Neural progenitor cell (in vitro differentiated cells): ENCODE data around the gene PTPN11. TPM values are rescaled to one million over a fixed set of nuclear protein-coding genes. Genes with fewer than 3 reads are reported as not detected.

Source experiments
- DNase-seq: peaks from one replicate; pipeline ENCODE4 v3.0.0-alpha.2; 2016; ENCODE audit warnings: low spot score
- H2AFZ ChIP-seq: fragments of 200-600 bp; sonication (generic); replicated peaks from 2 replicates; pipeline ENCODE4 v1.6.1; 2016; ENCODE audit warnings: antibody characterized with exemption
- H3F3A ChIP-seq: fragments of 200-600 bp; sonication (generic); 2 replicates; pipeline ENCODE4 v1.6.1; 2016; ENCODE audit warnings: antibody characterized with exemption, low read depth
- H3K27ac ChIP-seq: fragments of 200-600 bp; sonication (generic); 2 replicates; pipeline ENCODE4 v1.5.1; 2016; ENCODE audit warnings: mild to moderate bottlenecking
- H3K27me3 ChIP-seq: fragments of 200-600 bp; sonication (generic); 2 replicates; pipeline ENCODE4 v1.6.1; 2016; ENCODE audit warnings: mild to moderate bottlenecking, moderate library complexity
- H3K36me3 ChIP-seq: fragments of 200-600 bp; sonication (generic); 2 replicates; pipeline ENCODE4 v1.5.1; 2016
- H3K4me1 ChIP-seq: fragments of 200-600 bp; sonication (generic); 2 replicates; pipeline ENCODE4 v1.6.1; 2016; ENCODE audit warnings: mixed run types
- H3K4me2 ChIP-seq: fragments of 200-600 bp; sonication (generic); 2 replicates; pipeline ENCODE4 v1.6.1; 2016
- H3K4me3 ChIP-seq: fragments of 200-600 bp; sonication (generic); 2 replicates; pipeline ENCODE4 v1.5.1; 2016
- H3K79me2 ChIP-seq: fragments of 200-600 bp; sonication (generic); 2 replicates; pipeline ENCODE4 v1.6.1; 2016; ENCODE audit warnings: low read depth
- H3K9ac ChIP-seq: fragments of 200-600 bp; sonication (generic); 2 replicates; pipeline ENCODE4 v1.6.1; 2016
- H3K9me3 ChIP-seq: fragments of 200-600 bp; sonication (generic); 2 replicates; pipeline ENCODE4 v1.5.1; 2016; ENCODE audit warnings: low read depth
- H4K20me1 ChIP-seq: fragments of 200-600 bp; sonication (generic); 2 replicates; pipeline ENCODE4 v1.6.1; 2016; ENCODE audit warnings: low read depth
- H3K27ac Mint-ChIP-seq: 3 replicates; pipeline ENCODE4 v1.8.0; 2021; ENCODE audit warnings: mixed read lengths
- H3K27me3 Mint-ChIP-seq: 2 replicates; pipeline ENCODE4 v1.8.0; 2022; ENCODE audit warnings: low read depth, mild to moderate bottlenecking, inconsistent platforms, moderate library complexity, mixed read lengths; ENCODE audit not compliant: insufficient read depth
- H3K36me3 Mint-ChIP-seq: 3 replicates; pipeline ENCODE4 v1.8.0; 2021; ENCODE audit warnings: mixed read lengths
- H3K4me1 Mint-ChIP-seq: 3 replicates; pipeline ENCODE4 v1.8.0; 2021; ENCODE audit warnings: mixed read lengths
- H3K4me3 Mint-ChIP-seq: 3 replicates; pipeline ENCODE4 v1.8.0; 2021; ENCODE audit warnings: mild to moderate bottlenecking, moderate library complexity, mixed read lengths
- H3K9me3 Mint-ChIP-seq: 3 replicates; pipeline ENCODE4 v1.8.0; 2020; ENCODE audit warnings: mixed read lengths
- EZH2 ChIP-seq: fragments of 200-600 bp; sonication (generic); IDR thresholded peaks from 2 replicates; pipeline ENCODE4 v1.6.1; 2017; ENCODE audit warnings: antibody characterized with exemption, mild to moderate bottlenecking, moderate library complexity
- EZH2phosphoT487 ChIP-seq: fragments of 200-600 bp; sonication (generic); IDR thresholded peaks from 2 replicates; pipeline ENCODE4 v1.6.1; 2017; ENCODE audit warnings: antibody characterized with exemption
- total RNA-seq: library from RNA; depleted of rRNA; stranded (reverse); fragments of >200 nt; gene quantifications from 2 replicates; pipeline ENCODE4 v1.2.3, GENCODE V29; 2015; ENCODE audit warnings: low replicate concordance
- TF ChIP-seq, protein P1 (sequence below): fragments of 200-600 bp; sonication (generic); IDR thresholded peaks from 2 replicates; pipeline ENCODE4 v1.5.1; 2017; ENCODE audit warnings: antibody characterized with exemption, mild to moderate bottlenecking

Gene PTPN11
- total RNA-seq, 1 donor from 2014 or later: 85.2 TPM

DNA sequence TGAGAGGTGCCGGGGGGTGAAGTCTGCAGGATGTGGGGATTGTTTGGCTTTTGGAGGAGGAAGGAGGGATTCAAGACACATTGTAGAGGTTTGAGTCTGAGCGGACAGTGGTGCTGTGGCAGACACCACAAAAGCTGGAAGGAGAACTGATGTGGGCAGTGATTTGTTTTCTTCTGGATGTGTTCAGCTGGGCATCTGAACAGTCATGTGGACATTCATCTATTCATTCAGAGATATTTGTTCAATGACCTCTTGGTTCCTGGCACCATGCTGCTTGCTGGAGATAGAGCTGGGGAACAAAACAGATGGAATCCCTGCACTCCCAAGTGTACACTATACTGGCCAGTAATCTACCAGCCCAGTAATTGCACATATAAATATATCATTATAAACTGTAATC, 64.0 kb downstream of the PTPN11 start:
- no peak for DNase-seq
- H3K27me3 ChIP-seq: no peaks in the 10 kb centered on the region
- H3F3A ChIP-seq: no peaks in the 10 kb centered on the region
- no peaks in the 10 kb centered on the region for H3K36me3 ChIP-seq
- peaks cover 2% of the 10 kb centered on the region for H3K27me3 Mint-ChIP-seq
- peak overlapping the region; percentile 29 for H3K27ac Mint-ChIP-seq
- H3K9me3 ChIP-seq: no peaks in the 10 kb centered on the region
- no peak overlapping the region for H3K27ac ChIP-seq
- no peak overlapping the region for H2AFZ ChIP-seq
- no peaks in the 10 kb centered on the region for H3K79me2 ChIP-seq
- H4K20me1 ChIP-seq: no peaks in the 10 kb centered on the region
- peaks cover 56% of the 10 kb centered on the region for H3K36me3 Mint-ChIP-seq
- no peak overlapping the region for H3K4me3 Mint-ChIP-seq
- peaks cover 3% of the 10 kb centered on the region for H3K4me1 Mint-ChIP-seq
- peaks cover 5% of the 10 kb centered on the region for H3K9me3 Mint-ChIP-seq
- no peak overlapping the region for H3K4me2 ChIP-seq
- H3K4me1 ChIP-seq: no peaks in the 10 kb centered on the region
- no peak overlapping the region for H3K4me3 ChIP-seq
- no peak overlapping the region for H3K9ac ChIP-seq
- TF ChIP-seq, protein P1, sequence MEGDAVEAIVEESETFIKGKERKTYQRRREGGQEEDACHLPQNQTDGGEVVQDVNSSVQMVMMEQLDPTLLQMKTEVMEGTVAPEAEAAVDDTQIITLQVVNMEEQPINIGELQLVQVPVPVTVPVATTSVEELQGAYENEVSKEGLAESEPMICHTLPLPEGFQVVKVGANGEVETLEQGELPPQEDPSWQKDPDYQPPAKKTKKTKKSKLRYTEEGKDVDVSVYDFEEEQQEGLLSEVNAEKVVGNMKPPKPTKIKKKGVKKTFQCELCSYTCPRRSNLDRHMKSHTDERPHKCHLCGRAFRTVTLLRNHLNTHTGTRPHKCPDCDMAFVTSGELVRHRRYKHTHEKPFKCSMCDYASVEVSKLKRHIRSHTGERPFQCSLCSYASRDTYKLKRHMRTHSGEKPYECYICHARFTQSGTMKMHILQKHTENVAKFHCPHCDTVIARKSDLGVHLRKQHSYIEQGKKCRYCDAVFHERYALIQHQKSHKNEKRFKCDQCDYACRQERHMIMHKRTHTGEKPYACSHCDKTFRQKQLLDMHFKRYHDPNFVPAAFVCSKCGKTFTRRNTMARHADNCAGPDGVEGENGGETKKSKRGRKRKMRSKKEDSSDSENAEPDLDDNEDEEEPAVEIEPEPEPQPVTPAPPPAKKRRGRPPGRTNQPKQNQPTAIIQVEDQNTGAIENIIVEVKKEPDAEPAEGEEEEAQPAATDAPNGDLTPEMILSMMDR: no peak
- TF ChIP-seq EZH2: no peak
- TF ChIP-seq EZH2phosphoT487: no peak

DNA sequence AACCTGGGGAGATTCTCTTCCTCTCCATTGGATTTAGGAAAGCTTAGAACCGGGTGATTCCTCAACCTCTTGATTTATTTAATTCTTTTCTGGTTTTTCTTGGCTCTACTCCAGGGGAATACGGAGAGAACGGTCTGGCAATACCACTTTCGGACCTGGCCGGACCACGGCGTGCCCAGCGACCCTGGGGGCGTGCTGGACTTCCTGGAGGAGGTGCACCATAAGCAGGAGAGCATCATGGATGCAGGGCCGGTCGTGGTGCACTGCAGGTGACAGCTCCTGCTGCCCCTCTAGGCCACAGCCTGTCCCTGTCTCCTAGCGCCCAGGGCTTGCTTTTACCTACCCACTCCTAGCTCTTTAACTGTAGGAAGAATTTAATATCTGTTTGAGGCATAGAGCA, 67.6 kb downstream of the PTPN11 start:
- Histone ChIP-seq H3K4me3 (no peak overlapping the region), H3K27me3 (no peaks in the 10 kb centered on the region), H3F3A (no peaks in the 10 kb centered on the region), H3K36me3 (no peaks in the 10 kb centered on the region), H3K79me2 (no peaks in the 10 kb centered on the region), H4K20me1 (no peaks in the 10 kb centered on the region), H2AFZ (no peak overlapping the region), H3K9me3 (no peaks in the 10 kb centered on the region), H3K4me1 (no peaks in the 10 kb centered on the region), H3K27ac (no peak overlapping the region), H3K4me2 (no peak overlapping the region), H3K9ac (no peak overlapping the region)
- Mint-ChIP-seq H3K27ac (no peak overlapping the region), H3K36me3 (peaks cover 47% of the 10 kb centered on the region), H3K4me3 (no peak overlapping the region), H3K9me3 (no peaks in the 10 kb centered on the region), H3K4me1 (peaks cover 3% of the 10 kb centered on the region), H3K27me3 (peaks cover 2% of the 10 kb centered on the region)
- no peak for DNase-seq
- TF ChIP-seq EZH2phosphoT487 (no peak), EZH2 (no peak)

DNA sequence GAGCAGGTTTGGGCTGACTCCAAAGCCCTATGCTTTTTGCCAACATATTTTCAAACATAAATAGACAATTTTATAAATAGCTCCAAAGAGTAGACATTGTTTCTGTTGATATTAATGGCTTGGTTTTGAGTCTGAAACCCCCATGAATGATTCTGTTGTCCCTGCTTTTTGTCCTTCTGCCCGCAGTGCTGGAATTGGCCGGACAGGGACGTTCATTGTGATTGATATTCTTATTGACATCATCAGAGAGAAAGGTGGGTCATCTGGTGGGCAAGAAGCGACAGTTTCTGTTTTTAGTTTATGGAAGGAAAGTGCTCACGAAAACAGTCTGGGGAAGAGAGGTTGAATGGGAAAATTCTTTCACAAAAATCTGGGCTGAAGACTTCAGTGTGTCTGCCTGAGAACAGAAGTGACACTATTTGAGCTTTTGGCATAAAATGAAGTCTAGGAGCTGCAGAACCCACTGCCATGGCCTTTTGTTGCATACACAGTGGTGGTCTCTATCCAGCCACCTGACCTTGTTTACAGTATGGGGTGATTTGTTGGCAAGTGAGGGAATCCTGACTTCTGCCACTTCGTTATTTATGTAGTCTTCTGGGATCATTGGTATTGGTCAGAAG, 69.6 kb downstream of the PTPN11 start:
- peaks cover 38% of the 10 kb centered on the region for H3K36me3 Mint-ChIP-seq
- Histone ChIP-seq H3K4me1 (no peaks in the 10 kb centered on the region), H3K4me3 (no peak overlapping the region), H3K27me3 (no peaks in the 10 kb centered on the region), H3K9me3 (no peaks in the 10 kb centered on the region), H2AFZ (no peak overlapping the region), H3K27ac (no peak overlapping the region), H3K79me2 (no peaks in the 10 kb centered on the region), H3K9ac (no peak overlapping the region), H3K4me2 (no peak overlapping the region), H4K20me1 (no peaks in the 10 kb centered on the region), H3K36me3 (no peaks in the 10 kb centered on the region), H3F3A (no peaks in the 10 kb centered on the region)
- H3K9me3 Mint-ChIP-seq: no peaks in the 10 kb centered on the region
- no peak overlapping the region for H3K27ac Mint-ChIP-seq
- H3K4me3 Mint-ChIP-seq: no peak overlapping the region
- no peak for DNase-seq
- H3K27me3 Mint-ChIP-seq: peaks cover 2% of the 10 kb centered on the region
- TF ChIP-seq, protein P1: no peak
- TF ChIP-seq EZH2 (no peak), EZH2phosphoT487 (no peak)
- no peaks in the 10 kb centered on the region for H3K4me1 Mint-ChIP-seq

DNA sequence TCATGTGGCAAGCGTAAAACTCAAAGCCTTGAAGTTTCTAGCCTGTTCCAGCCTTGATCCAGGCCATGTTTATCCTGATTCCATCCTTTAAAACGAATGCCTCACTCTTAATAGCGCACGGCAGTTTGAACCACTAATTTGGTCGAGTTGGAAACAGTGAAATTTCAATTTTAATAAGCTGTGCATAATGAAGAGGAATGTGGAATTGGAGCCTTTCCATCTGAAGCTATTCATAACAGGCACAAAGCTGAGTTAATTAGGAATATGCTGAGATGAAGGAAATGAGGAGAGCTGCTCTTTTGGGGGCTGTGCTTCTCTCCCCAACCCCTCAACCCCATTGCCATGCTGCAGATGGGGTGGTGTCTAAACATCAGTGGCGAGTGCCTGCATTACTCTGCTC, 70.7 kb downstream of the PTPN11 start:
- Histone ChIP-seq H2AFZ (no peak overlapping the region), H3K9me3 (no peaks in the 10 kb centered on the region), H3K36me3 (no peaks in the 10 kb centered on the region), H3K27me3 (no peaks in the 10 kb centered on the region), H3K4me2 (no peak overlapping the region), H3F3A (no peaks in the 10 kb centered on the region), H3K79me2 (no peaks in the 10 kb centered on the region), H4K20me1 (no peaks in the 10 kb centered on the region), H3K9ac (no peak overlapping the region), H3K4me1 (no peaks in the 10 kb centered on the region), H3K27ac (no peak overlapping the region), H3K4me3 (no peak overlapping the region)
- no peak for DNase-seq
- H3K36me3 Mint-ChIP-seq: peaks cover 41% of the 10 kb centered on the region
- H3K27ac Mint-ChIP-seq: no peak overlapping the region
- H3K27me3 Mint-ChIP-seq: peaks cover 2% of the 10 kb centered on the region
- H3K4me3 Mint-ChIP-seq: no peak overlapping the region
- no peaks in the 10 kb centered on the region for H3K4me1 Mint-ChIP-seq
- H3K9me3 Mint-ChIP-seq: no peaks in the 10 kb centered on the region
- TF ChIP-seq EZH2: no peak
- TF ChIP-seq EZH2phosphoT487: no peak
- TF ChIP-seq, protein P1: no peak
